ENCODE measurements around the gene TSPAN32.

The TSPAN32 gene

DNA sequence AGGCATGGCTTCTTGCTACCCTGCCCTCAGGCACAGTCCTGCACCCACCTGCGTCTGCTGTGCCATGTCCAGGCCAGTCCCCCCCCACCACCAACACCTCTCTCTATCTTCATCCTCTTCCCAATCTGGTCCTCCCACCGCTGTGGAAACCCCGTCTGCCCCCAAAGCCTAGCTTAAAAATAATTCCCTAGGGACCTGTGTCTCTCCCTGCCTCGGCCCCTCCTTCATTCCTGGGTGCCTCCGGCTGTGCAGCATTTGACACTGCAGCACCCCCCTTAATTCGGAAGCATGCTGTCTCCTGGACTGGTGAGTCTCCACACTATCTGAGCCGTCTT lies 28.9 kb upstream of the TSPAN32 start:
- TF ChIP-seq, protein P1, sequence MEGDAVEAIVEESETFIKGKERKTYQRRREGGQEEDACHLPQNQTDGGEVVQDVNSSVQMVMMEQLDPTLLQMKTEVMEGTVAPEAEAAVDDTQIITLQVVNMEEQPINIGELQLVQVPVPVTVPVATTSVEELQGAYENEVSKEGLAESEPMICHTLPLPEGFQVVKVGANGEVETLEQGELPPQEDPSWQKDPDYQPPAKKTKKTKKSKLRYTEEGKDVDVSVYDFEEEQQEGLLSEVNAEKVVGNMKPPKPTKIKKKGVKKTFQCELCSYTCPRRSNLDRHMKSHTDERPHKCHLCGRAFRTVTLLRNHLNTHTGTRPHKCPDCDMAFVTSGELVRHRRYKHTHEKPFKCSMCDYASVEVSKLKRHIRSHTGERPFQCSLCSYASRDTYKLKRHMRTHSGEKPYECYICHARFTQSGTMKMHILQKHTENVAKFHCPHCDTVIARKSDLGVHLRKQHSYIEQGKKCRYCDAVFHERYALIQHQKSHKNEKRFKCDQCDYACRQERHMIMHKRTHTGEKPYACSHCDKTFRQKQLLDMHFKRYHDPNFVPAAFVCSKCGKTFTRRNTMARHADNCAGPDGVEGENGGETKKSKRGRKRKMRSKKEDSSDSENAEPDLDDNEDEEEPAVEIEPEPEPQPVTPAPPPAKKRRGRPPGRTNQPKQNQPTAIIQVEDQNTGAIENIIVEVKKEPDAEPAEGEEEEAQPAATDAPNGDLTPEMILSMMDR (IDR thresholded peaks at IDR 0.05): no peak
- TF ChIP-seq ZFX (IDR thresholded peaks at IDR 0.05; ENCODE audit: borderline replicate concordance): no peak

DNA sequence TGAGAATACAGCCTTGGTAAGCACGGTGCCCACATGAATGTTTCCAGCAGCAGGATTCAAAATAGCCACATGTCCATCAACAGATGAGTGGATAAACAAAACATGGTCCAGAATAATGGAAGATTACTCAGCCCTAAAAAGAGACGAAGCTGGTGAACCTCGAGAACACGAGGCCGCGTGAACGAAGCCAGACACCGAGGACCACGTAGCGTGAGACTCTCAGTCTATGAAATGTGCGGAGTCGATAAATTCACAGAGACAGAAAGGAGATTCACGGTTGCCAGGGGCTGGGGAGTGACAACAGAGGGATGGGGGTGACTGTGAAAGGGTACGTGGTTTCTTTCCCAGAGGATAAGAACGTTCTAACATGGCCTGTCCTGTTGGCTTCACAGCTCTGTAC lies 28.5 kb upstream of the TSPAN32 start:
- no peak for TF ChIP-seq ZFX (IDR thresholded peaks at IDR 0.05; ENCODE audit: borderline replicate concordance)
- TF ChIP-seq, protein P1 (IDR thresholded peaks at IDR 0.05): no peak
- H3K27ac ChIP-seq: no peak overlapping the region

More for the DNA sequence above, 28.9 kb upstream of the TSPAN32 start:
- H3K27ac ChIP-seq: no peak overlapping the region

DNA sequence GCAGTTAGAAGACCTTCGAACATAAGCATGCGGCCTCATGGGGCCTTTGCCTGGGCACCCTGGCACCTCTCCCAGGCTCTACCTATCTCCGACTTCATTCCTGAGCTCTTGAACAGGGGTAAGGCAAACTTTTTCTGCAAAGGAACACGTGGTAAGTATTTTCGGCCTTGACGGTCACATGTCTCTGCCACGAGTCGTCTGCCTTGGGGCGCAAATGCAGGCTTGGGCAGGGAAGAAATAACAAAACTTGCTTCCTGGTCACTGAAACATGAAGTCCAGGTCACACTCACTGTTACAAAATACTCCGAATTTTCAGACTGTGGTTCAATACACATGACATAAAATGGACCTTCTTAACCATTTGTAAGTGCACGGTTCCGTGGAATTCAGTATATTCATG lies 28.0 kb upstream of the TSPAN32 start:
- TF ChIP-seq, protein P1 (IDR thresholded peaks at IDR 0.05): no peak
- TF ChIP-seq ZFX (IDR thresholded peaks at IDR 0.05; ENCODE audit: borderline replicate concordance): no peak

DNA sequence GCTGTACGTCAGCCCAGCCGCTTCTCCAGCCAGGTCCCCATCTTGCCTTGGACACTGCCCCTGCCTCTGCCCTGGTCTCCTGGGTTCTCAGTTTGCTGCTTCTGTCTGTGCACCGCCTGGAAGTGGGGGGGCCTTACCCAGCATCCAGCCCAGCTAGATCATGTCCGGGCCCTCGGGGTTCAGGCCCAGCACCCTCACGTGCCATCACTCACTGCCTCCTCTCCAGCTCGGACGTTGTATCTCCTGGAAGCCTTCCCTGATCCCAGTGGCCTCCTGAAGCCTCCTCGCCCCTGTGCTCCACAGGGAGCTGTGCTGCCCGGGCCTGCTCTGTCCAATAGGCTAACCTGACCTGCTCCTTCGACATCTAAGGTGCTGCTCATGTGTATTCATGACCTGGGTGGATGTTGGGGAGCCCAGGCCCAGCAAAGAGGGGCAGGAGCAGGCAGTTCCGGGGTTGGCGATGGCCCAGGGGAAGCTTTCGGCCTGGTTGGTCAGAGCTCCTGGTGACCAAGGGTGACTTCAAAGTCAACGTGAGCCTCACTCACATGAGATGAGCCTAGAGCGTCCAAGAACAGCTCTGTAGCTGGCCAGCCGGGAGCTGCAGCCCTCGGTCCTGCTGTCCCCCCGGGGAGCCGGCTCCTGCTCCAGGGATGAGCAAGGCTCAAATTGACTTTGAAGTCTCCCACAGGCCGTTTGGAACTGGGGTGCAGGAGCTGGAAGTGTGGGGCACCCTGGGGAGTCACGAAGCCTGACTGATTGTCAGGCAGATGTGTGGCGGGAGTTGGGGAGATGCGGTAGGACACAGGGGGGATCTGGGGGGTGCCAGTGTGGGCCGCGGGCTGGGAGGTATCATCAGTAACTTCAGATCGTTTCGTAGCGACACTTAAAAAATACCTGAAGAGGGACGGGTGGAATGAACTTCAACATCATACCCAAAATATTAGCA lies 26.2 kb upstream of the TSPAN32 start:
- H3K27ac ChIP-seq: no peak overlapping the region
- TF ChIP-seq ZFX (IDR thresholded peaks at IDR 0.05; ENCODE audit: borderline replicate concordance): no peak
- TF ChIP-seq, protein P1 (IDR thresholded peaks at IDR 0.05): no peak

More for the DNA sequence above, 28.0 kb upstream of the TSPAN32 start:
- H3K27ac ChIP-seq: no peak overlapping the region

DNA sequence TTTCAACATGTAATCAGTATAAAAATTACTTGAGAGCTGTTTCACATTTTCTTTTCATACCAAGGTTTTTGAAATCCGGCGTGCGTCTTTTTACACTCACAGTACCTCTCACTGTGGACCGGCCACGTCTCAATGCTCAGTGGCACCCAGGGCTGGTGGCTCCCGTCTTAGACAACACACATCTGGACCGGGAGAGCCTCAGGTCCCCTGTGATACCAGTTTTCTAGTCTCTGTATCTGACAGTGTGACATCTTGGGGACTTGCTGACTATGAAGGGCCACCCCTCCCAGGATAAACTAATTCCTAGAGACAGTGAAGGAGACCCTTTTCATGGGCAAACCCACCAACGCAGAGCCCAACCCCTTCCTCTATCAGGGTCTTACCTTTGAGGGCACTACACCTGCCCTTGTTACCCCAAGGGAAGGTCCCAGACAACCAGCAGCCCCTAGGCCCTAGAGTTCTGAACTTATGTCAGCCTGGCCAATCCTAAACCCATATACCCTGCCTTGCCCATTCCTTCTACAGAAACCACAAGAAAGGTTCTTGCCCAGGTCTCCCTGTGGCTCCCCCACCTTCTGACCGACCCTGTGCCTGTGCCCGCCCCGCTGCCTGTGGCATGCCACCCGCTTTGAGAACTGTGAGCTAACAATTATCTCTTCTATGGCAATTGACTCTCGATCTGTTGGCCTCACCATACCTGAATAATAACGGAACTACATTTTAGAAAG lies 25.4 kb upstream of the TSPAN32 start:
- no peak overlapping the region for H3K27ac ChIP-seq

DNA sequence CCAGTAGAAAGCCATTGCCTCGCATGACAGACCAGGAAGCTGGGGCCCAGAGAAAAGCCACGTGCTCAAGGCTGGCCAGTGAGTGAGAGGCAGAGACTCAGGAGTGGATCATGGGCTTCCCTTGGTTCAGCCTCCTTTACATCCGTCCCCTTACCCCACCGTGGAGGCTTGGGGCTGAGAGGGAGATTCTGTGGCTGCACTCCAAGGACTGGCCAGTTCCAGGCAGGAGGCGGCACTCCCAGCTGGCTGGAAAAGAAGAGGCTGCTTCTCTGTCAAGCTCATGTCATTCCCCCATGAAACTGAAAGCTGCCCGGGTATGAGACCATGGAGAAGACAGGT lies 24.8 kb upstream of the TSPAN32 start:
- no peak for TF ChIP-seq ZFX (IDR thresholded peaks at IDR 0.05; ENCODE audit: borderline replicate concordance)
- TF ChIP-seq, protein P1 (IDR thresholded peaks at IDR 0.05): no peak
- H3K27ac ChIP-seq: no peak overlapping the region

More for the DNA sequence above, 25.4 kb upstream of the TSPAN32 start:
- TF ChIP-seq, protein P1 (IDR thresholded peaks at IDR 0.05): no peak
- TF ChIP-seq ZFX (IDR thresholded peaks at IDR 0.05; ENCODE audit: borderline replicate concordance): no peak
